HG02623 (cell line): ENCODE data around the gene EIF2AK3.
"Not testable (repeated sequence)": the region's sequence is repeated elsewhere in the genome, so short reads cannot be mapped to it uniquely, and the experiment has no call there.

Source experiments
- ATAC-seq: cut with Tn5 transposase; IDR thresholded peaks from one replicate; pipeline ENCODE4 v1.9.1; 2021; ENCODE audit warnings: moderate library complexity; ENCODE audit not compliant: unreplicated experiment

The EIF2AK3 gene

DNA sequence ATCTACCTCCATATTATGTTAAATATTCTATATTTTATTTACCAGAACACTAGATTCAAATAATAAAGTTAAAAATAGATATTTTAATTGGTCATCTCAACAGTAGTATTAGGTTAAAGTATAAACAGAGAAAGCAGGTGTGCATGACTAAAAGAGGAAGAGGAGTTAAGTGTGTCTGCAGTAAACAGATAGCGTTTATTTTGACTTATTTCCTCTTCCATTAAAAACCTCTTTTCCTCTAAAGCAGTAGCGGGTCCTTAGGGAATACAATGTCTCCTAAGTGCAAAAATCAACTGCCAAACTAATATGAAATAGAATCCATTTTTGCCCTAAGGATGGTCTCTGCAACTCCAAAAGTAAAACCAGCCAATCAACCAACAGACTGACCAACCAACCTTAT, 27.7 kb downstream of the EIF2AK3 start:
- no peak for ATAC-seq

DNA sequence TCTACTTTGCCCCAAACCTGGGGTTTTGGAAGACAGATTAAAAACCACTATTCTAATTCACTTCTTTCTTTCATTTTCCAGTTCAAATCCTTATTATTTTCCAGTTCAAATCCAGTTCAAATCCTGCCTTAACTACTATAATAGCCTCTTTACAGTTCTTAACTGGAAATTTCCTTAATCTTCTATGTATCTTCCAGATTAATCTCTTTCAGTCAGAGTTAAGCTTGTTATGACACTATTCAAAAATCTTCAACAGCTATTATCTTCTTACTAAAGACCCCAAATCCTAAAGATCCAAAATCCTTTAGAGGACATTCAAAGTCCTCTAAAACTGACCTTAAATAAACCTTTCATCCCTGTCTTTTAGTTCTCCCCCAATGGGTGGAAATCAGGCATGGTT, 30.1 kb downstream of the EIF2AK3 start:
- ATAC-seq: no peak

DNA sequence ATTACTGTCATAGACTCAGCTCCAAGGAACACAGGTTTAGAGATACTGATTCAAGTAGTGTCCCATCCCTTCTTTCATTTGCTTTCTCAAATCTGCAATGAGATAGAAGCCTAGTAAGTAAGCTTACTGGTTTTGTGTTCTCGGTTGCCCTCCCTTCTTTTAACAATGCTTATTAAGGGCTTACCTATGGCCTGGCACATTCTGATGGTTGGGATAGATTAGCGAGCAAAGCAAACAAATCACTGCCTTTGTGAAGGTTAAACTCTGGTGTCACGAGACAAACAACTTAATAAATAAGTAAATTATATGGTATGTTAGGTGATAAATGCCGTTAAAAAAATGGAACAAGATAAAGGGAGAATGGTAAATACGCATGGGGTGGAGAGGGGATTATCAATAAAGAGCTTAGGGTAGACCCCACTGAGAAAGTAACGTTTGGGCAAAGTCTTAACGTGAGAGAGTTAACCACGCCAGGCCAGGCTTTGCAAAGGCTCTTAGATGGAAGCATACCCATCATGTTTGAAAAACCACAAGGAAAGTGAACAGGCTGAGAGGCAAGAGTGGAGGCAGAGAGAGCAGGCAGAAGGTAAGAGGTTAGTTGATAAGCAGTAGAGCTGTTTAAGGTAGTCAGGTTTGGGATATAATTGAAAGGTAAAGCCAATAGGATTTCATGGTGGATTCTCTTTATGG, 31.0 kb downstream of the EIF2AK3 start:
- ATAC-seq: no peak

DNA sequence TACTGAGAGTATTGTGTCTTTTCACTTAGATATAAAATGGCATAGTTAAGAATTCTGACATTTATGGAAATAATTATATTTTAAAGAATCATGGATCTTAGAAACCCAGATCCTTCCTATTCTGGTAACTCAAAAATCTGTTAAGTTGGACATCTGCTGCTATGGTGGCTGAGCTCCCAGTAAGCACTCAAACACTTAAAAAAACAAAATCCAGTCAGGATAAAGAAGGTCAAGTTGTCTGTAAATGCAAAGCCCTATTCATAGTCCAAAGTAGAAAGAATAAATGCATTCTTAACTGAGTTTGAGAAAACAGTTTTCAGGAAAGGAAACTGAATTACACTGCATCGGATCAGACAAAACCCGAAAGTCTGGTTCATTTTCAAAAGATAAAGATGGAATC, 35.6 kb downstream of the EIF2AK3 start:
- no peak for ATAC-seq

DNA sequence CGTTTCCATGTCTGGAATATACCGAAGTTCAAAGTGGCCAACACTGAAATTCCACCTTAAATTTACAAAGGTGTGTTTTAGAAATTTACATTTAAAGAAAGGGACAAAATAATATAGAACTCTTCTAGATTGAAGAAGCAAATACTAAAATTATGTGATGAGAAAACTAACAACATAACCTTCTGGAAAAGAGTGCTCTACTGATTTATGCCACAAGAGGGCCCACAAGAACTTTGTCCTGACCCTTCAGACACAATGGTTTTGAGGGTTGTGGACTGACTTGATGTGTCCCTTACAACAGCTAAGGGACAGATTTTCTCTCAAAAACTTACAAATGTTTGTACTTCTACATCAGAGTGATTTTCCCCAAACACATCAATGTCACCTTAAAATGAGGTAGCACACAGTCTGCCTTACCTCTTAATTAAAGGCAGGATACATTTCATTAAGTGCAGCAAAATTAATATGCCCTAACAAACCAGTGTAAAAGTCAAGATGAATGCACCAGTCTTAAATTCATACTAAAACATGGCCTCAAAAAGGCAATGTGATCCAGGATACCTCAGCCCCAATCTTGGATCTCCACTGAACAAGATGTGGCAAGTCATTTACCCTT, 36.2 kb downstream of the EIF2AK3 start:
- no peak for ATAC-seq

DNA sequence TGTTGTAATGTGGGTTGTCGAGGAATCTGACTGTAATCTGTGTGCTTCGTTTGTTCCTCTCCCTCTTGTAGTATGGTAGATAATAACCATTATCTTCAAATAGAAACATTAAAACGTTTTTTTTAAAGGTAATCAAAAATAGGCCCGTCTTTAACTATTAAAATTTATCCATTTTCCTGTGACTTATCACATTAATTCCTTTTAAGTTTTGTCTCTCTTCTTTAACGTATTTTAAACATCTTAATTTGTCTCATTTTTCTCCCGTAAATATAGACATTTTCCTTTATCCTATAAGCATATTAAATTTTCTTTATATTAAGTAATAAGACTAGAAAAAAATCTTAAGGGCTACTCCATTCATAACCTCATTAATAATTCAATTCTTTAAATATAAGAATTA, 41.3 kb downstream of the EIF2AK3 start:
- no peak for ATAC-seq

DNA sequence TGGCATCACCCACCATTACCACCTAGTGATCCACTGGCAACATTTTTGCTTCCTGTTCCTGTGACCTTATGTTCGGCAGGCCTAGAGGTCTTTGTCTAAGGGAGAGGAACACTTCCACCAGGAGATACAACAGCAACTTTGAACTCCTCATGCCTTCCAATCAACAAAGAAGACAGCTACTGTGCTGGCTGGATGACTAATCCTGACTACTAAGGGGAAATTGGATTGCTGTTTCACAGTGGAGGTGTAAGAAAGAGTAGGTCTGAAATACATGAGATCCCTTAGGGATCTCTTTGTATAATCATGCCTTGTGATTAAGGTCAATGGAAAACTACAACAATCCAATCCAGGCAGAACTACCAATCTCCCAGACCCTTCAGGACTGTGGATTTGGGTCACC, 45.2 kb downstream of the EIF2AK3 start:
- ATAC-seq: no peak

DNA sequence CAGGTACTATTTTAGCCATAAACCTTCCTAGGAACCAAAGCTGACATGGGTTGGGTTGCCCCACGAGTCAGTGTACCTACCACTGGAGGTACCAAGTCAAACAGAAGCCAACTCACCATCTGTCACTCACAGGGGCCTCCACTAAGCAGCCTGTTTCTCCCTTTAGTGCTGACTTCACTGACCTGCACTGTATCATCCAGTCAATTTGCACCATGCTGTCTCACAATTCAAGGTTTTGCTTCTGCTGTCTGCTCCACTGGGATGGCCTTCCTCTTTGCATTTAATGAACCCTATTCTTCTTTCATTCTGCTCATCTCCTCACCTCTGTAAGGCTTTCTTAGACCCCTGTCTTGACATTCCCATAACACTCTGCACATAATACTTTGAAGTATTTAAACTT, 47.2 kb downstream of the EIF2AK3 start:
- ATAC-seq: no peak

DNA sequence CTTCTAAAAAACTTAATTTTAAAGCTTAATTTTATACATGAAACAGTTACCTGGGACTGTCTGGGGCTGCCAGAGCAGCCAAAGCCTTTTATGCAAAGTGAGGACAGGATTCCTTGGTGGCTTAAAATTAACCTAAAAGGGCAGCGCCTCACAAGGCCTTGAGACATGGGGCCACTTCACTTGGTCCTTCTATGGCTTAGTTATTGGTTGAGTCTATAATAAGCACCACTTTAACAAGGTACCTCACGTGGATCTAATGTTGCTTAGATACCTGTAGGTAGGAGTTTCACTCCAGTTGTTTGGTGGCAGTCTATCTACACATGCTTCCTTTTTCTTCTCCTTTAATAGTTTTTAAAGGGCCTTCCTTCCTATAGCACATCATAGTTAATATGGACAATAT, 51.6 kb downstream of the EIF2AK3 start:
- ATAC-seq: no peak

DNA sequence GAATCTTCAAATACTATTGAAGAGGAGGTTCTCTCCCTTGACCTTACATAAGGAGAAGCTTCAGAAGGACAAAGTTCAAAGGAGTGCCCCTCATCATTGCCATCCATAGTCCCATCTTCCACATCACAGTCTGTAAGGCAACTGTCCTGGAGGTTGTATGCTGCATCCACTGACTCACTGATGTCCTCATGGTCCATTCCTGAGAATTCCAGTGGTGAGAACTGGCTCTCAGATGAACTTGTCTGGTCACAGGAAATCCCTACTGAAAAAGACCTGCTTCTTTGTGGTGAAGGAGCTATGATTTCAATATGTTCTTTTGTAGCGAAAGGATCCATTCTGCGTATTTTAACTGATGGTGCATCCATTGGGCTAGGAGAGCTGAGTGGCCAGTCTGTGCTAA, 52.2 kb downstream of the EIF2AK3 start:
- no peak for ATAC-seq

DNA sequence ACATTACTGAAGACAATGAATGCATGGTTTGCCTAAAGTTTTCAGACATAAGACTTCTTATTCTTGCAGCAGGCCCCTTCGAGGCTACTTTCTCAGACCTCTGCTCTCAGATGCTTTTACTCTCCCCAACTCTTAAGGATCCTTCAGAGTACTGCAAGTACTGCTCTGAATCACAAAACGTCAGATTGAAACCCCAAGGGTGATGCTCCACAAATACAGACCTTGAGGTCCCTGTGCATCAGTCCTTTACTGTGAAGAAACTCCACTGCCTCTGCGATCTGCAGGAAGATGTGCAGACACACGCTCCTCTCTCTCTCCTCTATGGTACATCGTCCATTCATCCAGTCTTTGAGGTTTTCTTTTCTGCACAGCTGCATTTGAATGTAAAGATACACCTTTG, 52.8 kb downstream of the EIF2AK3 start:
- peak; percentile 93 for ATAC-seq

DNA sequence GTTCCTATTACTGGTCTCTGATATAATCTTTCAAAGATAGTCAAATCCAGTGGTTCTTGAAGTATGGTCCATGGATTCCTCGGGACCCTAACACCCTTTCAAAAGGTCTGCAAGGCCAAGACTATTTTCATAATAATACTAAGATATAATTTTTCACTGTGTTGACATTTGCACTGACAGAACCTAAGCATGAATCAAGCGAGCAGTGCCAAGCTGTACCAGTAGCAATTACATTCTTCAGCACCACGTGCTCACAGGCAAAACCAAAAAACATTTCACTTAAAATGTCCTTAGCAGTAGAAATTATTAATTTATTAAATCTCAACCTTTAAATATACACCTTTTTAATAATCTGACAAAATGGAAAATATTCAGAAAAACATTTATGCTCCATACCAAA, 59.1 kb downstream of the EIF2AK3 start:
- no peak for ATAC-seq

DNA sequence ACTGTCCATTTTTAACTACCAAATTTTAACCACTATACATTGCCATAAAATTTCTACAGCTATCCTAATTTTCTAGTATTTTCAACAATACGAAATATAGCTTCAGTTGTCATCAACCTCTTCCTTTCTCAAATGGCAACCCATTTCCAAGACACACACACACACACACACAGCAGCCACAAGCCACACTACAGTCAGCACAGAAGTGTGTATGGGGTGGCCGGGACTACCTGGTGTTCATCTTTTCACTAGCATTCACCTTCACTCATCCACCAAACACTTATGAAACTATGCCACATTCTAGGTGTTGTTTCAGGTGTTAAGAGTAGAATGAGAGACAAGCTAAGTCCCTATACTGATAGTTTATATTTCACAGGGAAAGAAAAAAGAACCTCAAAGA, 62.9 kb downstream of the EIF2AK3 start:
- no peak for ATAC-seq

DNA sequence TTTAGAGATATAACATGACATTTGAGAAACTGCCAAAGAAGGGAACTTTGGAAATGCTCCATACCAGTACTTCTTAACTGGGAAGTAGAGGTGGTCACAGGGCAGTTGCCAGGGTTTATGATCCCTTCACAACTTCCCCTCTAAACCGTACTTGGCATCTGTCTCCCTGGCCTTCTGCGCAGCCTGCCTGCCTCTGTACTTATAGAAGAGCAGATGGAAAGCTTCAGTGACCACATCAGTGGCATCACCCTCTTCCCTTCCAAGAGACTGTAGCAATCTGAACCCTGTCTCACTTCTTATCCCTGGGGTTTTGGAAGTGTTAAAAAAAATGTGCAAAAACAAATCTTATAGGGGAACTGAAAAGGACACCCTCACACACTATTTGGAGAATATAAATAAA, 64.1 kb downstream of the EIF2AK3 start:
- ATAC-seq: no peak

DNA sequence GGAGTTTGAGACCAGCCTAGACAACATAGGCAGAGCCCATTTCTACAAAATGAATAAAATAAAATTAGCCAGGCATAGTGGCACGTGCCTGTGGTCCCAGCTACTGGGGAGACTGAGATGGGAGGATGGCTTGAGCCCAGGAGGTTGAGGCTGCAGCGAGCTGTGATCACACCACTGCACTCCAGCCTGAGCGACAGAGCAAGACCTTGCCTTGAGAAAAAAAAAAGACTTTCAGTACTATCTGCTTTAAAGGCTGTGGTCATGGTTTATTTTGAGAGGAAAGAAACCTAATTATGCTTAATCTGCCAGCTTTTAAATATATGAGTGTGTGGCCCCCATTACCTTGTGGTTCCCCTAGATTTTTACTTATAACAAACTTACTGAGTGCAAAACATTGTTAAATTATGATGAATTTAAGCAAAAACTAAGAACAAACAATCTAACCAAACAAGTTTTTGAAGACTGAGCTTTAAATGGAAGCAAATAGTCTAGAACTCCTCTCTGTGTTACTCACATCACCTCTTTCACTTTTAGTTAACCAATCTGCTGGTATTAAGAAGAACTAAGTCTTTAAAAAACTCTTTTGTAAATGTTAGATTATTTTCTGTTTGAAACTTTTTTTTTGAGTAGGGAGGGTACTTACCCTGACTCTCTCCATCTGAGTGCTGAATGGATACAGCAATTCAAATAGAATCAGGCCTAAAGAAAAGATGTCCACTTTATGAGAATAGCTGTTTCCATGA, 65.4 kb downstream of the EIF2AK3 start:
- ATAC-seq: peak; percentile 64

DNA sequence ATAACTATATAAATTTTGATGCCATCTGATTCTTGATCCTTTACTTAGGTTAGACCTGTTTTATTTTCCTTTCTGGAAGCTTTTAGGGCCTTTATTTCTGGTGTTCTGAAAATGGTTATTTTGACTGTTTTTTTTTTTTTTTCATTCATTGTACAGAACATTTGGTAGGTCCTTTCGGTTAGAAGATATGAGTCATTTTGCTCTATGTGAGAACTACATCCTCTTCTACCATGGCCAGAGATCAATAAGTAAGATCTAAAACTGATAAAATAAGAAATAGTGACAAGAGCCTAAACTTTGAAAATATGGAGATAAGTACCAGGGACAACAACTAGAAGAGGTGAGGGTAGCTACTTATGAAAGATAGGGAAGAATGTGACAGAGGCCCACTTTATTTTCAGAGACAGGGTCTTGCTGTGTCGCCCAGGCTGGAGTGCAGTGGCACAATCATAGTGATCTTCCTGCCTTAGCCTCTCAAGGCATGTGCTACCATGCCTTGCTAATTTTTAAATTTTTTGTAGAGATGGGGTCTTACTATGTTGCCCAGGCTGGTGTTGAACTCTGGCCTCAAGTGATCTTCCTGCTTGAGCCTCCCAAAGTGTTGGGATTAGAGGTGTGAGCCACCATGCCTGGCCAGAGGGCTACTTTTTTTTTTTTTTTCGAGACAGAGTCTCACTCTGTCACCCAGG, 66.5 kb downstream of the EIF2AK3 start:
- ATAC-seq: no peak

DNA sequence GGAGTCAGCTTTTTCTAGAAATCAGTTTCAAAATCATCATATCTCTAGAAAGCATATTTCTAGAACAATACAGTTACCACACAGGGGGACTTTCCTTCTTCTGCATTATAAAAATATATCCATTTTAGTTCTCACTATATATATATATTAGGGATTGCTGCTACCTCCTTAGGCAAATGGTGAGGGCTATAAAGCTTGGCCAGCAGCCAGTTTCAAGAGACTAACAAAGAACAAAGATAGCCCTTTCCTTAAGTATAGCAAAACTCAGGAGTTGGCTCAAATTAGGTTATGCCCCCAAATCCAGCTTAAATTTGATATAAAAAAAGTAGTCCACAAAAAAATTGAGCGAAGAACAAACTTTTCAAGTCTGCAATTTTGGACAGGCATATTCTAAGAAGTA, 70.0 kb downstream of the EIF2AK3 start:
- no peak for ATAC-seq

DNA sequence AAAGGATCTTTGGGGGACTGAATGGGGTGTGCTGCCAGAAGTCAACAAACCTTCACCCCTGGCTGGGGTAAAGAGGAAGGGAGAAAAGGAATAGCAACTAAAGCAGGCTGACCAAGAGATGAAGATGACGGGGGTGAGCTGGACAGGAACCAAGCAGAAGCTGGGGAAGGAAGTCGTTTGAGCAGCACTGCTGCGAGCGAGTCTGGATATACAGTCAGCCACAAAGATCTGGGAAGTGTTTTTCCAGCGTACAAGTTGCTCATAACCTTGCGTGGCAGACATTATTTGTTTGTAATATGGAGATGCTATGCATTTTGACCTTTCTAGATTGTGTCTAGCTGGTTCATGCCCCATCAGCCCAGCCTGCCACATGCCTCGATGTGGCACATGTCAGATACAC, 71.2 kb downstream of the EIF2AK3 start:
- no peak for ATAC-seq

DNA sequence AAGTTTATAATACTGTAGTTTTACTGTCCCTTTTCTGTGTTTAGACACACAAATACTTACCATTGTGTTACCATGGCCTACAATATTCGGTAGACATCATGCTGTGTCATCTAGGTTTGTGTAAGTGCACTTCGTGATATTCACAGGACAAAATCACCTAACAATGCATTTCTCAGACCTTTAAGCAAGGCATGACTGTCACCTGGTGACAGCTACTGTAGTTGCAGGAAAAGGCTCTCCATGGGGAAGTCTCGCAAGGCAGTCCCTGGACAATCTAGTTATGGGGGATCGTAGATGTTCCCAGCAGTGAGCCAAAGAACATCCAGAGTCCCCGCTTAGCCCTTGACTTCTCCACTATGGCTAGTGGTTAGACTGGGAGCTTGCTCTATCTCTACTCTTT, 73.1 kb downstream of the EIF2AK3 start:
- ATAC-seq: no peak

DNA sequence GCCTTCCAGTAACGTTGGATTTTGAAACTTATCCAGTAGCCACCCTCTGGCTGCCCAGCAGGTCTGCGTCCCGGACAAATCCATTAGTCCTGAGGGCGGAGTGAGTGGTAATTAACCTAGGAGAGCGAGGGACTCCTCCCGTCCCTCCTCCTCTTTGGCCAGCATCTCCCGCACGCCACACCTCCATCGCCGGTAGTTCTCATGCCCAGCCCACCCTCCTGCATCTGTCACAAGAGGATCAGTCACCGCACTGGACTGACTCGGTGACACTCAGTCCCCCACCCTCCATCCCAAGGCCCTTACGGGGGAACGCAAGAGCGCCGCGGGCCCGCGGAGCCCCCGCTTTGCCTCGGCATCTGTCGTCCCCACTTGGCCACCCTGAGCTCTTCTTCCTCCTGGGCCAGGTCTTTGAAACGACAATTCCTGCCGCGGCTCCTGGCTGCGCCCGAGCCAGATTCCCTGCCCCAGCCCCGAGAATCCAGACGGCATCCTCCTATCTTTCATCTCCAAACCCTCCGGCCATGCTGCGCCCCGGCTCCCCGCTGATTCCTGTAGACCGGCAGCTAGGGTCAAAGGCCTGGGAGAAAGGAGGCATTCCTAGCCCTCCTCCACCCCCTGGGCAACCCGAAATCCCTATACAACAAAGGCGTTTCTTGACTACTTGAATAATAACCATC, 77.5 kb downstream of the EIF2AK3 start:
- ATAC-seq: no peak

DNA sequence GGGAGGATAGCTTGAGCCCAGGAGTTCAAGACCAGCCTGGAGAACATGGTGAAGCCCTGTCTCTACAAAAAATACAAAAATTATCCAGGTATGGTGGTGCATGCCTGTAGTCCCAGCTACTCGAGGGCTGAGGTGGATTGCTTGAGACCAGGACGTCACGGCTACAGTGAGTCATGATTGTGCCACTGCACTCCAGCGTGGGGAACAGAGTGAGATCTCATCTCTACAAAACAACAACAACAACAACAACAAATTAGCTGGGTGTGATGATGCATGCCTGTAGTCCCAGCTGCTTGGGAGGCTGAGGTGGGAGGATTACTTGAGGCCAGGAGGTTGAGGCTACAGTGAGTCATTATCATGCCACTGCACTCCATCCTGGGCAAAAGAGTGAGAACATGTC, 81.0 kb downstream of the EIF2AK3 start:
- ATAC-seq: not testable (repeated sequence)
